HepG2 (cell line): ENCODE data around the gene RHEBL1. TPM values are rescaled to one million over a fixed set of nuclear protein-coding genes. Genes with fewer than 3 reads are reported as not detected.

Experiments
- AHDC1 ChIP-seq: sonication (generic); formaldehyde crosslinking; IDR thresholded peaks from 2 replicates; pipeline ENCODE4 v1.5.1; 2020; ENCODE audit warnings: mild to moderate bottlenecking, missing genetic modification reagents, borderline replicate concordance
- BATF2 ChIP-seq: sonication (generic); formaldehyde crosslinking; IDR thresholded peaks from 2 replicates; pipeline ENCODE4 v1.8.0; 2022; ENCODE audit warnings: mild to moderate bottlenecking, missing genetic modification reagents, moderate library complexity
- HMGA1 ChIP-seq: sonication (generic); formaldehyde crosslinking; conservative IDR thresholded peaks from 2 replicates; pipeline ENCODE4 v1.4.0; 2020; ENCODE audit warnings: missing genetic modification reagents
- MXD1 ChIP-seq: sonication (generic); formaldehyde crosslinking; IDR thresholded peaks from 2 replicates; pipeline ENCODE4 v1.4.0; 2020; ENCODE audit warnings: mild to moderate bottlenecking, missing genetic modification reagents
- NR0B2 ChIP-seq: sonication (generic); formaldehyde crosslinking; IDR thresholded peaks from 2 replicates; pipeline ENCODE4 v1.4.0; 2020; ENCODE audit warnings: mild to moderate bottlenecking, missing genetic modification reagents
- RXRB ChIP-seq: IDR thresholded peaks from 2 replicates; pipeline ENCODE4 v1.6.1; 2016; ENCODE audit warnings: borderline replicate concordance, missing genetic modification reagents, missing compliant biosample characterization
- SP5 ChIP-seq: IDR thresholded peaks from 2 replicates; pipeline ENCODE4 v1.6.1; 2016; ENCODE audit warnings: low read depth, borderline replicate concordance
- WIZ ChIP-seq: sonication (generic); formaldehyde crosslinking; IDR thresholded peaks from 2 replicates; pipeline ENCODE4 v1.5.1; 2020; ENCODE audit warnings: mild to moderate bottlenecking, missing genetic modification reagents
- ZBTB42 ChIP-seq: sonication (generic); formaldehyde crosslinking; IDR thresholded peaks from 2 replicates; pipeline ENCODE4 v1.5.0; 2020; ENCODE audit warnings: mild to moderate bottlenecking, missing genetic modification reagents
- ZBTB43 ChIP-seq: sonication (generic); formaldehyde crosslinking; conservative IDR thresholded peaks from 2 replicates; pipeline ENCODE4 v1.4.0; 2020; ENCODE audit warnings: missing genetic modification reagents
- ZNF263 ChIP-seq: sonication (generic); formaldehyde crosslinking; IDR thresholded peaks from 2 replicates; pipeline ENCODE4 v1.4.0; 2020; ENCODE audit warnings: missing genetic modification reagents
- ZNF326 ChIP-seq: sonication (generic); formaldehyde crosslinking; IDR thresholded peaks from 2 replicates; pipeline ENCODE4 v1.4.0; 2020; ENCODE audit warnings: missing genetic modification reagents, borderline replicate concordance
- ZNF337 ChIP-seq: sonication (generic); formaldehyde crosslinking; IDR thresholded peaks from 2 replicates; pipeline ENCODE4 v1.5.1; 2020; ENCODE audit warnings: missing genetic modification reagents, low read depth, mild to moderate bottlenecking, borderline replicate concordance
- ZNF556 ChIP-seq: sonication (generic); formaldehyde crosslinking; IDR thresholded peaks from 2 replicates; pipeline ENCODE4 v1.4.0; 2020; ENCODE audit warnings: mild to moderate bottlenecking, missing genetic modification reagents, borderline replicate concordance
- ZNF569 ChIP-seq: sonication (generic); formaldehyde crosslinking; IDR thresholded peaks from 2 replicates; pipeline ENCODE4 v1.5.0; 2020; ENCODE audit warnings: mild to moderate bottlenecking, missing genetic modification reagents, moderate library complexity, borderline replicate concordance
- ZNF724P ChIP-seq: sonication (generic); formaldehyde crosslinking; IDR thresholded peaks from 2 replicates; pipeline ENCODE4 v1.8.0; 2022; ENCODE audit warnings: missing genetic modification reagents, borderline replicate concordance
- ZNF766 ChIP-seq: sonication (generic); formaldehyde crosslinking; IDR thresholded peaks from 2 replicates; pipeline ENCODE4 v1.5.0; 2020; ENCODE audit warnings: missing genetic modification reagents, borderline replicate concordance
- ZNF782 ChIP-seq: sonication (generic); formaldehyde crosslinking; IDR thresholded peaks from 2 replicates; pipeline ENCODE4 v1.4.0; 2020; ENCODE audit warnings: missing genetic modification reagents, mild to moderate bottlenecking, borderline replicate concordance
- polyA plus RNA-seq, 8 experiments: library from polyadenylated mRNA; depleted of rRNA in 3 of 8; stranded (reverse) in 7 of 8; unstranded in 1 of 8; fragments of >200 nt; fragmentation: Illumina TruSeq in 4 of 8; extraction: Trizol in 4 of 8; gene quantifications; 2 replicates each; pipeline versions ENCODE4 v1.2.1 to v1.2.3, GENCODE V29; 2011 to 2016; ENCODE audit warnings: low read depth in 4 of 8, missing spikeins in 1 of 8, mixed read lengths in 1 of 8; ENCODE audit not compliant: insufficient read depth in 1 of 8
- total RNA-seq, 5 experiments: library from RNA; depleted of rRNA; stranded (reverse); fragments of >200 nt; fragmentation: Illumina TruSeq; extraction: Trizol; gene quantifications; 2 replicates each; pipeline ENCODE4 v1.2.3, GENCODE V29; 2016; ENCODE audit warnings: low read depth in 1 of 5

RHEBL1 gene
- total and polyA plus RNA-seq, 2 of the 13 experiments (the other 11 are each of a cell fraction or from before 2014, with no cell fraction given), result 1.4 to 2.5 TPM

- TF ChIP-seq ZNF326 (CRISPR knock-in tag) (no peak), ZNF782 (CRISPR knock-in tag) (no peak; the same call in 1 of the 2 replicates), ZNF263 (CRISPR knock-in tag) (peak; percentile 80), SP5 (CRISPR knock-in tag) (peak; percentile 36; the same call in 1 of the 2 replicates), ZNF569 (CRISPR knock-in tag) (no peak), AHDC1 (CRISPR knock-in tag) (no peak), ZNF337 (CRISPR knock-in tag) (no peak), BATF2 (no peak), ZNF724P (CRISPR knock-in tag) (no peak), RXRB (CRISPR knock-in tag) (peak; percentile 33; the same call in 1 of the 2 replicates), ZBTB43 (CRISPR knock-in tag) (no peak), ZNF766 (CRISPR knock-in tag) (no peak), WIZ (CRISPR knock-in tag) (no peak), NR0B2 (CRISPR knock-in tag) (no peak), MXD1 (CRISPR knock-in tag) (peak; percentile 65; the same call in 1 of the 2 replicates), ZNF556 (CRISPR knock-in tag) (peak; percentile 35; the same call in 1 of the 2 replicates), HMGA1 (CRISPR knock-in tag) (no peak), ZBTB42 (CRISPR knock-in tag) (no peak)
Observed at GRCh38 chr12:49110464-49111155, 40.8 kb upstream of the RHEBL1 start, which contains the start of gene LMBR1L (continued).
